HepG2 (cell line): ENCODE data around the gene TSPAN3. TPM values are rescaled to one million over a fixed set of nuclear protein-coding genes. Genes with fewer than 3 reads are reported as not detected.
A peak's percentile ranks its signal among the peaks of the same experiment; 100 is the strongest.

Source experiments
- ATAC-seq: fragments of 200-7000 bp; cut with Tn5 transposase; 3 replicates; pipeline ENCODE4 v1.9.1; 2020; ENCODE audit warnings: mild to moderate bottlenecking, moderate library complexity
- BruUV-seq: library from RNA; stranded (reverse); fragments of 400-500 nt; replicated peaks from 2 replicates; lab custom pipeline; 2021; lab: Mats Ljungman, UMichigan
- CTCF ChIA-PET: fragments of 300-600 bp; formaldehyde crosslinking; extraction: SDS; loops from one replicate; lab custom pipeline; 2021; ENCODE audit warnings: low total read pairs, inconsistent platforms, low intra/inter-chr PET ratio; lab: Yijun Ruan, JAX
- POLR2A ChIA-PET: fragments of 350-600 bp; sonication (Branson Sonifier 250); formaldehyde crosslinking; loops from one replicate; lab custom pipeline; 2020; ENCODE audit warnings: antibody characterized with exemption, inconsistent platforms; lab: Yijun Ruan, JAX
- DNase-seq: peaks from one replicate; pipeline ENCODE4 v3.0.0-alpha.2; 2015; ENCODE audit warnings: low spot score
- FAIRE-seq: peaks from 3 replicates; lab custom pipeline; 2011; peaks lifted over from hg19 to GRCh38; lab: Jason Lieb, UNC
- H2AFZ ChIP-seq: one replicate; pipeline ENCODE4 v1.6.1; 2011; ENCODE audit warnings: low read length, inconsistent platforms
- H3K27ac ChIP-seq: fragments of 300-600 bp; 3 replicates; pipeline ENCODE4 v1.8.0; 2011; ENCODE audit warnings: mixed run types, mild to moderate bottlenecking, mixed read lengths, low read length, inconsistent platforms; ENCODE audit not compliant: insufficient read depth; ENCODE audit errors: extremely low read length
- H3K27me3 ChIP-seq, 2 experiments: fragments of 200-600 bp in 1 of 2; 2 replicates in 1 of 2; 3 replicates in 1 of 2; pipeline versions ENCODE4 v1.6.0 to v1.8.0; 2011; ENCODE audit warnings: low read length in 2 of 2, mild to moderate bottlenecking in 2 of 2, moderate library complexity in 2 of 2, inconsistent platforms in 1 of 2; ENCODE audit not compliant: insufficient read depth in 2 of 2, control insufficient read depth in 1 of 2
- H3K36me3 ChIP-seq, 2 experiments: fragments of 200-600 bp in 1 of 2; replicated peaks in 1 of 2; 2 replicates in 1 of 2; 3 replicates in 1 of 2; pipeline versions ENCODE4 v1.5.1 to v1.8.0; 2011; ENCODE audit warnings: low read length in 2 of 2, inconsistent platforms in 1 of 2; ENCODE audit not compliant: insufficient read depth in 2 of 2, control insufficient read depth in 1 of 2
- H3K4me1 ChIP-seq: 2 replicates; pipeline ENCODE4 v1.5.1; 2012; ENCODE audit warnings: low read length, inconsistent platforms; ENCODE audit not compliant: insufficient read depth
- H3K4me2 ChIP-seq: 2 replicates; pipeline ENCODE4 v1.6.0; 2011; ENCODE audit warnings: low read depth, low read length, inconsistent platforms
- H3K4me3 ChIP-seq, 3 experiments: fragments of 200-600 bp in 1 of 3; sonication (generic), shearing (Covaris generic) in 1 of 3; replicated peaks in 1 of 3; 2 replicates each; pipeline ENCODE4 v1.5.1; 2011 to 2016; ENCODE audit warnings: low read length in 3 of 3, inconsistent platforms in 2 of 3, low read depth in 2 of 3, mild to moderate bottlenecking in 2 of 3, control low read depth in 1 of 3, mixed read lengths in 1 of 3; ENCODE audit not compliant: insufficient read depth in 1 of 3
- H3K79me2 ChIP-seq: one replicate; pipeline ENCODE4 v1.6.1; 2011; ENCODE audit warnings: low read length, inconsistent platforms; ENCODE audit not compliant: insufficient read depth
- H3K9ac ChIP-seq: 2 replicates; pipeline ENCODE4 v1.6.0; 2011; ENCODE audit warnings: mild to moderate bottlenecking, low read depth, low read length, inconsistent platforms; ENCODE audit not compliant: insufficient read depth
- H3K9me3 ChIP-seq: 2 replicates; pipeline ENCODE4 v1.5.1; 2012; ENCODE audit warnings: mild to moderate bottlenecking, low read length
- H4K20me1 ChIP-seq: 2 replicates; pipeline ENCODE4 v1.6.0; 2011; ENCODE audit warnings: inconsistent platforms, mild to moderate bottlenecking, low read length, moderate library complexity; ENCODE audit not compliant: insufficient read depth
- EED ChIP-seq: sonication (generic); formaldehyde crosslinking; IDR thresholded peaks from 2 replicates; pipeline ENCODE4 v1.5.0; 2020; ENCODE audit warnings: mild to moderate bottlenecking, missing genetic modification reagents
- HOXA3 ChIP-seq: sonication (generic); formaldehyde crosslinking; IDR thresholded peaks from 2 replicates; pipeline ENCODE4 v1.5.0; 2020; ENCODE audit warnings: missing genetic modification reagents
- ZNF160 ChIP-seq: sonication (generic); formaldehyde crosslinking; IDR thresholded peaks from 2 replicates; pipeline ENCODE4 v1.8.0; 2022; ENCODE audit warnings: mild to moderate bottlenecking, inconsistent platforms, missing genetic modification reagents
- ZNF629 ChIP-seq: sonication (generic); formaldehyde crosslinking; conservative IDR thresholded peaks from 2 replicates; pipeline ENCODE4 v1.5.0; 2020; ENCODE audit warnings: missing genetic modification reagents
- WGBS: methylation state at CpG from one replicate; pipeline ENCODE4 v1.1.6; 2017; ENCODE audit warnings: low lambda C conversion rate; 5-methylcytosine and 5-hydroxymethylcytosine counted together
- in situ Hi-C: cut with HindIII; loops from 2 replicates; pipeline ENCODE4 v1.10.0; 2017; ENCODE audit warnings: low pct_unique_long_range_greater_than_20kb; ENCODE audit not compliant: extremely low pct_ligation_motif_present
- intact Hi-C: fragments of 100-400 bp; cut with micrococcal nuclease; formaldehyde crosslinking; loops from one replicate; pipeline ENCODE4 v1.10.0; 2022; ENCODE audit not compliant: unreplicated experiment
- polyA plus RNA-seq, 8 experiments: library from polyadenylated mRNA; depleted of rRNA in 3 of 8; stranded (reverse) in 7 of 8; unstranded in 1 of 8; fragments of >200 nt; fragmentation: Illumina TruSeq in 4 of 8; extraction: Trizol in 4 of 8; gene quantifications; 2 replicates each; pipeline versions ENCODE4 v1.2.1 to v1.2.3, GENCODE V29; 2011 to 2016; ENCODE audit warnings: low read depth in 4 of 8, missing spikeins in 1 of 8, mixed read lengths in 1 of 8; ENCODE audit not compliant: insufficient read depth in 1 of 8
- total RNA-seq, 5 experiments: library from RNA; depleted of rRNA; stranded (reverse); fragments of >200 nt; fragmentation: Illumina TruSeq; extraction: Trizol; gene quantifications; 2 replicates each; pipeline ENCODE4 v1.2.3, GENCODE V29; 2016; ENCODE audit warnings: low read depth in 1 of 5

TSPAN3 gene
- total and polyA plus RNA-seq, 2 of the 13 experiments (the other 11 are each of a cell fraction or from before 2014, with no cell fraction given): 167 to 170 TPM

- Histone ChIP-seq H3K36me3 (no peaks in the 10 kb centered on the region), H2AFZ (no peak overlapping the region), H3K4me1 (peaks cover 43% of the 10 kb centered on the region), H3K4me2 (no peak overlapping the region), H3K9ac (no peak overlapping the region), H3K27me3 (peaks cover 7 to 26% of the 10 kb centered on the region in 2 experiments; a peak in 4 of 5 replicates), H3K27ac (no peak overlapping the region), H4K20me1 (no peaks in the 10 kb centered on the region)
- no TSS peak for BruUV-seq
- 96% methylated on average over 9 of the region's 22 CpGs for WGBS
- in situ Hi-C loops: no loop called here
- ATAC-seq (no peak), FAIRE-seq (no peak), DNase-seq (no peak)
- intact Hi-C loops: no loop called here
- peak; percentile 81 for TF ChIP-seq ZNF629 (CRISPR knock-in tag)
- no peak for TF ChIP-seq ZNF160 (CRISPR knock-in tag)
- TF ChIP-seq, all 625 proteins: peak for 1
- Histone ChIP-seq H3K9me3 (no peaks in the 10 kb centered on the region), H3K4me3 (no peak overlapping the region), H3K79me2 (no peaks in the 10 kb centered on the region)
- CTCF ChIA-PET: no interaction called here
- POLR2A ChIA-PET: no interaction called here
These were observed 42.3 kb downstream of the TSPAN3 start for GRCh38 chr15:77028451-77029165.

GRCh38 chr15:77027697-77028450 is 43.0 kb downstream of the TSPAN3 start:
- in situ Hi-C loops (no loop called here), intact Hi-C loops (no loop called here)
- Histone ChIP-seq H3K36me3 (no peaks in the 10 kb centered on the region), H2AFZ (no peak overlapping the region), H3K27me3 (peaks cover 7 to 26% of the 10 kb centered on the region in 2 experiments; a peak in 4 of 5 replicates), H3K79me2 (no peaks in the 10 kb centered on the region), H3K4me2 (no peak overlapping the region), H3K9ac (no peak overlapping the region), H3K9me3 (no peaks in the 10 kb centered on the region), H4K20me1 (no peaks in the 10 kb centered on the region), H3K27ac (no peak overlapping the region), H3K4me3 (no peak overlapping the region), H3K4me1 (peaks cover 35% of the 10 kb centered on the region)
- ChIA-PET POLR2A (no interaction called here), CTCF (no interaction called here)
- DNase-seq (no peak), FAIRE-seq (no peak), ATAC-seq (no peak)
- 69% methylated on average over 20 of the region's 45 CpGs for WGBS
- no TSS peak for BruUV-seq
- peak; percentile 29; the same call in 1 of the 2 replicates for TF ChIP-seq HOXA3 (CRISPR knock-in tag)
- no peak for TF ChIP-seq EED (CRISPR knock-in tag)
